ENCODE measurements around the gene KRT74.

Gene KRT74

GRCh38 chr12:52537101-52537500 is 36.5 kb downstream of the KRT74 start:
- no peak for DNase-seq (ENCODE audit: low spot score)

DNA sequence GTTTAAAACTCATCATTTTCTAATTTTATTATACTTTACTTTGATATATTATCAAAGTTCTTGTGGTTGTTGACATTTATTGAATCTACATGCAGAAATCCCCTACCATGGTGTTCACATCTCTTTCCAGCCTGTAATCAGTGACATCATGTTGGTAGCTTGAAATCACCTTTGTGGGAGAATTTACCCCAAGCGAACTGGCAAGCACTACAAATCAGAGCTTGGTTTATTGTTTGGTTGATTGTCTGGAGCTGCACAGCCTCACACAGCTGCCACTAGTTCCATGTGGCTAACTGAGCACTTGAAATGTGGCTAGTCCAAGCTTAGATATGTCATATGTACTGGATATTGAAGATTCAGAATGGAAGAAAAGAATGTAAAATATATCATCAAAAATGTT is 38.1 kb downstream of the KRT74 start:
- DNase-seq (ENCODE audit: low spot score), result no peak

GRCh38 chr12:52534482-52534881 is 39.2 kb downstream of the KRT74 start:
- no peak for DNase-seq (ENCODE audit: low spot score)

- DNase-seq (ENCODE audit: low spot score), result peak; percentile 26
These were observed 39.8 kb downstream of the KRT74 start for GRCh38 chr12:52533686-52534470.

DNA sequence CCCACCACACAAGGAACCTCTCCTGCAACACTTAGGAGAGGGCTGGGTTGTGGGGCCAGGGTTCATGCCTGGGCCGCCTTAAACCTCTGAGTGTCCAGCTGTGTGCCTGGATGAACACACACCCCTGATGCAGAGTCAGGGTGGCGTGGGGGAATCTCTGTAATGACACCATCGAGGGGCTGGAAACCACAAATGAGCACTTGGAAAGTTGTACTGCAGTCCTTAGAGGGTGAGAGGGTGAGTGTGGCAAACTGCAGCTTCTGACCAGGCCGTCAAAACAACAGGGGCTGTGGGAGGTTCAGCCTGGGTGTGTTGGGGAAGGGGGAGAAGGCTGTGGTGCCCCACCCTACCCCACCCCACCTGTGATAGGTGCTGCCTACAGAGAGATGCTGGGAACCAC is 41.0 kb downstream of the KRT74 start:
- no peak for DNase-seq (ENCODE audit: low spot score)

GRCh38 chr12:52531566-52532300 is 41.9 kb downstream of the KRT74 start:
- DNase-seq (ENCODE audit: low spot score), result peak; percentile 55

GRCh38 chr12:52530905-52531304 is 42.7 kb downstream of the KRT74 start:
- DNase-seq (ENCODE audit: low spot score), result no peak

DNA sequence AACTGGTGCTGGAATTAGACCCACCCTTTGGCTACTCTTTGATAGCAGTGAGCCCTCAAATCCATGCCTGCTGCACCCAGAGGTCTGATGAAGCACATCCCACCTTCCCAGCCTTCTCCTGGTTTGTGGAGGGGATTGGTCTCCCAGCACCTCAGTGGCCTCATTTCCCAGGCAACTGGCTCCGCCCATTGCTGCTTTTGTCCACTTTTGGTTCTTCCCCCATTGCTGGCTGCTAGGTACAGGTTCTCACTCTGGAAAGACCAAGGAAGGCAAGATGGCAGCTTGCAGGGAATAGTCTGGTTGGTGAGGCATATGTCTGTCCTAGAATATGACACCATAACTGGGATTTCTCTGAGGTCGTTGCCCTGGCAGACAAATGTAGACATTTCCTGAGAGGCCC is 43.3 kb downstream of the KRT74 start:
- no peak for DNase-seq (ENCODE audit: low spot score)

GRCh38 chr12:52529846-52530245 is 43.8 kb downstream of the KRT74 start:
- no peak for DNase-seq (ENCODE audit: low spot score)

GRCh38 chr12:52529417-52529816 is 44.2 kb downstream of the KRT74 start:
- no peak for DNase-seq (ENCODE audit: low spot score)

DNA sequence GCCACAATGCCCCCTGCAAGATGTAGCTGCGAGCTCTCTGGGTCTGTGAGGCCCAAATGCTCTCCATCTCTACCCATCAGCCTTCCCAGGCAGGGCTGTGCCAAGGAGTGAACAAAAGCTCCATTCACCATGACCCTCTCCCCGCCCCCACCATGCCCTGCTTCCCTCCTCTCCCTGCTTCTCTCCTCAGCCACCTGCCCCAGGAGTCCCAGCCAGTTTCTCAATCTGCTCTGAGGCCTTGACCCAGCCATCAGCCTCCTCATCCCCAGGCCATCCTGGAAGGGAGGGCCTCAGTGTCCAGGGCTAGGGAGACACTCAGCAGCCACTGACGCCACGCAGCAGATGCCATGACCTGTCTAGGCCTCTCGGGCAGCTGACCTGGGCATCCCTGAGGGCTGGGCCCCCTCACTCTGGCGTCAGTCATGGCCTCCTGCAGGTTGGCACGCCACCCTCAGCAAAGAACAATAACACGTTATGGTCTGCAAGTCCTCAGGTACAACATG is 45.0 kb downstream of the KRT74 start:
- peak; percentile 83 for DNase-seq (ENCODE audit: low spot score)

DNA sequence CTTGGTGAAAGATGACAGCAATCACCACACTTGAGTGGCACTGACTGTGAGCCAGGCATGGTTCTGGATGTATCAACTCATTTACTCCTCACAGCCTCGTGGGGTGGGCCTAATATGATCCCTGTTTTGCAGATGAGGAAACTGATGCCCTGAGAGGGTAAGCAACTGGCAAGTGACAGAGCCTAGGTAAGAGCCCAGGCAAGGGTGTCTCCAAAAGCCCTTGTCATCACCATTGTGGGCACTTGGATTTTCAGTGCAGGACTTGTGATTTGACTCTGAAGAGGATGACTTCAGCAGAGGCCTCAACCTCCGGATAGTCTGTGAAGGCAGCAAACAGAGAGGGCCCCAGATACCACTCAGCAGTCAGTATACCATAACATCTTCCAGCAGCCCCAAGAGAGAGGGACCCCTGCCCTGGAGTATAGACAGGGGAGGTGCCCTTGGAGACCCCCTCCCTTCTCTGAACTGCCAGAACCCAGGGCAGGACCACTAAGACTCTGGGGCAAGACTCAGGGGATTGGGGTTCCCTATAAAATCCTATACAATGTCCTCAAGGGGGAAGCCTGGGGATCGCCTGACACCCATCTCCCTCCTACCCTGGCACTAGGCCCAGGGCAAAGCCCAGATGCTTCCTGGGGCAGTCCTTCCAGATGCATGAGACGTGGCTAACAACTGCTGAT is 46.4 kb downstream of the KRT74 start:
- DNase-seq (ENCODE audit: low spot score), result no peak

DNA sequence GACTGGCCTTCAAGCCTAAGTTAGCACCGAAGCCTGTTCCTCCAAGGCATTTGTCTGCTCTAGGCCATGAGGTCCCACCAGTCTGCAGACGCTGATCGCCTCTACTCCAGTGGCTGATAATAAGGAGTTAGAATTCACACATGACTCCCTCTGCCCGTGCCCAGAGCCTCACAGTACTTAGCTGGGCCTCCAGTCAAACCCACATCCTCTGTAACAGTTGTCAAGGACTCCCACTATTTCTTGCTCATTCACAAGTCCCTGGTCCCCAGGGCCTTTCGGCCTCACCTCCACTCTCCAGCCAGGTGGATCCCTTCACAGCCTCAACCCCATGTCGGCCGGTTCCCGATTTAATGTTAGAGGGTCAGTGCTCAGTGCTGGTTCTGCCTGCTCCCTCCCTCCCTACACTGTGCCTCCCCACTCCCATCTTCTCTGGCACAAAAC is 47.1 kb downstream of the KRT74 start:
- no peak for DNase-seq (ENCODE audit: low spot score)

DNA sequence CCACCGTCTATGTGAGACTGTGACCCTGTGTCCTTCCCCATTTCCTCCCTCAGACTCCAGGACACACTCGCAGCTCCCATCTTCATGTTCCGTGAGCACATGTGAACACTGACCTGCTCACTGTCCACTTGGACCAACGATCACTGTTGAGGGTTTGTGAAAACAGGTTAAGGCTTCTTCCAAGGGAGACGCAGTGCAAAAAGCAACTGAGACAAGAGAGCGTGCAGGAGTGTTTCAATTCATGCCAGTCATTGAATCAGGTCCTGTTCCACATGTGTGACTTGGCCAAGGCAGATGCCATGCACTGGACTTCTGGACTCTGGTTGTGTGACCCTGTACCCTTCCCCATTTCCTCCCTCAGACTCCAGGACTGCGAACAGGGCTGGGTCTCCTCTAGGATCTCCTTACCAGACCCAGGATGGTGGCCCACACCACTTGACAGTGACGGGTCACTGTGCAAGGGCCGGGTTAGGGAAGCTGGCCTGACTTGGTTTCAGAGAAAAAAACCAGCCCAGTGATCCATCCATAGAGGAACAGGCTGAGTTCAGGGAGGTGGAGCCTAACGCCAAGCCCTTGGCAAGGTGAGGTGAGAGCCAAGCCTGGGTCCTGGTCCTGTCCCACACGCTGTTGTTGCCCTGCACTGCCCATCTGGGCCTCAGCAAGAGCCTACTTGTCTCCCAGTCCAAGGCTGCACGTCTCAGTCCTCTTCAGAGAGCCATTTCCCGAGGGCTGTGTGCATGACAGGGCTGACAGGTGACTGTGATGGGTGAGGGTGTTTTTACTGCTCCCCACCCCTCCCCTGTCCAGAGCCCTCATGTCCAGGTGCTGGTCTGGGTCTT is 47.8 kb downstream of the KRT74 start:
- no peak for DNase-seq (ENCODE audit: low spot score)

DNA sequence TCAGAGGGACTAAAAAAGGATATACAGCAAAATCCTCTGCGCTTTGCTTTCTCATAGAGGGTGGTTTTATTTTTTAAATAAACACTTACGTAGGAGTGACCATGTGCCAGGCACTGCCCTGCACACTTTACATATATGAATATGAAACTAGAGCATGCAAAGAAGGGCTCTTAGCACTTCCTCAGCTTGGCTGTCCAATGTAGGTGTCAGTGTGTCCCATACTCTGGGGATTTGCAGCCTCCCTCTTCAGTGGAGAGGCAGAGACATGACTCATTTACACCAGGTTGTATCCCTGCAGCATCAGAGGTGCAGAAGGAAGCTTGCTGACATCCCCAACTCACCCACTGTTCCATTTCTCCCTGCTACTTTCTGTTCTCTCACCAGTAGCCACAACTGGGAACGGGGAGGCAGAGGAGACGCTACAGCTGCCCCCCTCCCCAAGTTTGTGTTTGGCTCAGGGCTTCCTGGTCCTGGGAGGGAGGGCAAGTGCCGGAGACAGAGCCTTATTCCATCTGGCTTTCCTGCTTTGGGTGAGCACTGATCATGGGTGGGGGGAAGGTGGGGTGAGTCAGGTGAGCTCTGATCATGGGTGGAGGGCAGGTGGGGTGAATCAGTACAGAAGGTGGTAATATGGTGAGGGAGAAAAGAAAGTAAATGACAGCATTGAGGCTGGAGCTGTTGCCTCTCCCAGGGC is 48.6 kb downstream of the KRT74 start:
- no peak for DNase-seq (ENCODE audit: low spot score)

- no peak for DNase-seq (ENCODE audit: low spot score)
These were observed 49.3 kb downstream of the KRT74 start for GRCh38 chr12:52524241-52524897.

GRCh38 chr12:52523824-52524223 is 49.8 kb downstream of the KRT74 start:
- DNase-seq (ENCODE audit: low spot score), result no peak

DNA sequence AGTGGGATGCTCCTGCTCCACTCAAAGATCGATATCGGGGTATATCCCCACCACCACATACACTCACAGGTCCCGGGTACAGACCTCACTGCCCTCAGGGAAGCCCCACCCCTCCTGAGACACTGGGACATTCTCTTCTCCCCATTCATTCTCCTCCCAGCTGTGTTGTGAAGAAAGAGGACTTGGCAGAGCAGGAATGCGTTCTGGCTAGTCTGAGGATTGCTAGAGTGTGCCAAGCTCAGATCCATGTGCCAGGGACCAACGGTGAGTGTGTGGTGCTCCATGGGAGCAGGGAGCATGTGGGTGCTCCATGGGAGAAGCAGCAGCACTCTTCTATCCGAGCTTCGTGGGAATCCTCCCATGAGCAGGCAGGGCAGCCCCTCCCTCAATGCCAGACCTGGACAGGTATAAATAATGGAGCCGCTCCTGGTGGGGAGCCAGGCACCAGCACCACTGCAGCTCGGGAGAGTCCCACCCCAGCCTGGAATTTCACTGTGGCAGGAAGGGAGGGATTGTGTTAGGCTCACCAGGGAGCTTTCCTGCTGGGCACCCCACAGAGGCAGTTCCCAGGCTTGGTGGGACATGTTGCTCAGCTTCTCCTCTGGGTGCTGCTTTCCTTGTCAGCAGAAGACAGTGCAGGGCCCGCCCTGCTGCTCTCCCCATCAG is 51.2 kb downstream of the KRT74 start:
- DNase-seq (ENCODE audit: low spot score), result peak; percentile 38

- DNase-seq (ENCODE audit: low spot score), result no peak
These were observed 51.9 kb downstream of the KRT74 start for GRCh38 chr12:52521568-52522266.
